K562 (cell line): Measurements from ENCODE around the gene OR10D3. TPM values are rescaled to one million over a fixed set of nuclear protein-coding genes. Genes with fewer than 3 reads are reported as not detected.
A peak's percentile ranks its signal among the peaks of the same experiment; 100 is the strongest.
"Not testable (repeated sequence)": the region's sequence is repeated elsewhere in the genome, so short reads cannot be mapped to it uniquely, and the experiment has no call there.

Experiments
- ATAC-seq: fragments of 200-7000 bp; cut with Tn5 transposase; 3 replicates; pipeline ENCODE4 v1.9.1; 2020; ENCODE audit warnings: moderate library complexity
- BruUV-seq: library from RNA; stranded (reverse); fragments of 400-500 nt; replicated peaks from 2 replicates; lab custom pipeline; 2021; lab: Mats Ljungman, UMichigan
- CTCF ChIA-PET: fragments of 300-600 bp; formaldehyde crosslinking; extraction: SDS; loops from one replicate; lab custom pipeline; 2021; ENCODE audit warnings: low intra/inter-chr PET ratio; lab: Yijun Ruan, JAX
- POLR2A ChIA-PET: fragments of 300-600, 350-650 bp; sonication (Branson Sonifier 250); formaldehyde crosslinking; extraction: SDS; loops from one replicate; lab custom pipeline; 2021; ENCODE audit warnings: antibody characterized with exemption, inconsistent platforms; lab: Yijun Ruan, JAX
- DNase-seq, 4 experiments: peaks; one replicate each; pipeline versions ENCODE4 v3.0.0 to v3.0.0-alpha.2; 2011 to 2018; ENCODE audit warnings: low spot score in 3 of 4, mixed read lengths in 3 of 4; ENCODE audit errors: extremely low read depth in 1 of 4
- FAIRE-seq: peaks from 2 replicates; lab custom pipeline; 2011; peaks lifted over from hg19 to GRCh38; lab: Jason Lieb, UNC
- H2AFZ ChIP-seq: 2 replicates; pipeline ENCODE4 v1.6.0; 2011; ENCODE audit warnings: low read depth, low read length, control low read depth, inconsistent platforms
- H3K27ac ChIP-seq: fragments of 200-600 bp; 3 replicates; pipeline ENCODE4 v1.8.0; 2011; ENCODE audit warnings: low read depth, mild to moderate bottlenecking, control low read depth, inconsistent platforms, low read length, moderate library complexity, mixed read lengths; ENCODE audit errors: extremely low read depth
- H3K27me3 ChIP-seq, 2 experiments: fragments of 300-600 bp in 1 of 2; 2 replicates in 1 of 2; 3 replicates in 1 of 2; pipeline versions ENCODE4 v1.6.0 to v1.8.0; 2011; ENCODE audit warnings: inconsistent platforms in 2 of 2, low read length in 2 of 2, mild to moderate bottlenecking in 1 of 2, mixed read lengths in 1 of 2, moderate library complexity in 1 of 2; ENCODE audit not compliant: control insufficient read depth in 2 of 2, insufficient read depth in 2 of 2
- H3K36me3 ChIP-seq: fragments of 300-600 bp; 3 replicates; pipeline ENCODE4 v1.8.0; 2011; ENCODE audit warnings: mild to moderate bottlenecking, low read length, inconsistent platforms; ENCODE audit not compliant: control insufficient read depth, insufficient read depth
- H3K4me1 ChIP-seq, 2 experiments: fragments of 200-600 bp in 1 of 2; replicated peaks in 1 of 2; 2 replicates in 1 of 2; 3 replicates in 1 of 2; pipeline versions ENCODE4 v1.5.1 to v1.8.0; 2011; ENCODE audit warnings: inconsistent platforms in 2 of 2, low read length in 2 of 2, mild to moderate bottlenecking in 1 of 2, mixed read lengths in 1 of 2, moderate library complexity in 1 of 2; ENCODE audit not compliant: control insufficient read depth in 2 of 2, insufficient read depth in 2 of 2
- H3K4me2 ChIP-seq: 2 replicates; pipeline ENCODE4 v1.6.1; 2011; ENCODE audit warnings: low read length, control low read depth, inconsistent platforms, mixed read lengths; ENCODE audit not compliant: insufficient read depth
- H3K4me3 ChIP-seq: fragments of 200-600 bp; sonication (generic), shearing (Covaris generic); 2 replicates; pipeline ENCODE4 v1.5.1; 2016; ENCODE audit warnings: control low read depth, inconsistent platforms
- H3K79me2 ChIP-seq: fragments of 200-600 bp; 3 replicates; pipeline ENCODE4 v1.8.0; 2011; ENCODE audit warnings: low read length, inconsistent platforms; ENCODE audit not compliant: control insufficient read depth, insufficient read depth
- H3K9ac ChIP-seq, 2 experiments: 2 replicates each; pipeline versions ENCODE4 v1.6.0 to v1.6.1; 2011; ENCODE audit warnings: low read depth in 2 of 2, low read length in 2 of 2, control low read depth in 1 of 2, inconsistent platforms in 1 of 2, mild to moderate bottlenecking in 1 of 2, mixed read lengths in 1 of 2; ENCODE audit not compliant: insufficient read depth in 1 of 2
- H3K9me1 ChIP-seq: one replicate; pipeline ENCODE4 v1.6.0; 2011; ENCODE audit warnings: inconsistent platforms, mild to moderate bottlenecking, low read length, moderate library complexity; ENCODE audit not compliant: control insufficient read depth, insufficient read depth
- H3K9me3 ChIP-seq: replicated peaks from 2 replicates; pipeline ENCODE4 v1.5.1; 2011; ENCODE audit warnings: low read depth, low read length, inconsistent platforms; ENCODE audit not compliant: control insufficient read depth, insufficient read depth
- H4K20me1 ChIP-seq: replicated peaks from 2 replicates; pipeline ENCODE4 v1.6.1; 2011; ENCODE audit warnings: low read length, inconsistent platforms, mixed read lengths; ENCODE audit not compliant: control insufficient read depth, insufficient read depth
- ARID1B ChIP-seq: fragments of 450-650 bp; IDR thresholded peaks from 2 replicates; pipeline ENCODE4 v1.6.1; 2016; ENCODE audit warnings: antibody characterized with exemption, mild to moderate bottlenecking, inconsistent platforms
- ATF1 ChIP-seq, 2 experiments: fragments of 450-650 bp in 1 of 2; IDR thresholded peaks; 2 replicates each; pipeline ENCODE4 v1.6.1; 2016; ENCODE audit warnings: missing compliant biosample characterization in 1 of 2, missing genetic modification characterization in 1 of 2
- CEBPG ChIP-seq, 3 experiments: fragments of 200-800 bp in 1 of 3; sonication (Bioruptor generic) in 1 of 3; sonication (generic) in 1 of 3; formaldehyde crosslinking in 1 of 3; IDR thresholded peaks in 2 of 3; conservative IDR thresholded peaks in 1 of 3; 2 replicates each; pipeline versions ENCODE4 v1.6.1 to v1.8.0; 2016 to 2022; ENCODE audit warnings: missing compliant biosample characterization in 2 of 3, missing genetic modification characterization in 2 of 3, mild to moderate bottlenecking in 1 of 3, missing genetic modification reagents in 1 of 3
- DPF2 ChIP-seq: fragments of 450-650 bp; IDR thresholded peaks from 2 replicates; pipeline ENCODE4 v1.6.1; 2016
- GTF2E2 ChIP-seq: fragments of 200-800 bp; sonication (Bioruptor generic); IDR thresholded peaks from 2 replicates; pipeline ENCODE4 v1.6.1; 2016; ENCODE audit warnings: missing genetic modification characterization, missing compliant biosample characterization
- HDAC8 ChIP-seq: fragments of 450-650 bp; IDR thresholded peaks from 2 replicates; pipeline ENCODE4 v1.6.1; 2016; ENCODE audit warnings: mild to moderate bottlenecking, missing genetic modification characterization, moderate library complexity, missing compliant biosample characterization
- MAX ChIP-seq: sonication (generic); formaldehyde crosslinking; IDR thresholded peaks from 2 replicates; pipeline ENCODE4 v1.9.0; 2022; ENCODE audit warnings: mild to moderate bottlenecking, missing genetic modification reagents
- MEF2D ChIP-seq: conservative IDR thresholded peaks from 2 replicates; pipeline ENCODE4 v1.6.1; 2016; ENCODE audit warnings: low read depth, missing genetic modification characterization, missing compliant biosample characterization
- MTA3 ChIP-seq: fragments of 450-650 bp; formaldehyde crosslinking; IDR thresholded peaks from 2 replicates; pipeline ENCODE4 v1.6.1; 2017; ENCODE audit warnings: mild to moderate bottlenecking, borderline replicate concordance
- MYC ChIP-seq, 2 experiments: fragments of 250-450 bp in 1 of 2; sonication (Bioruptor Pico) in 1 of 2; IDR thresholded peaks; 2 replicates each; pipeline versions ENCODE4 v1.5.1 to v1.6.1; 2012 to 2021; ENCODE audit warnings: low read depth in 2 of 2, borderline replicate concordance in 1 of 2, improper control_type of control experiment in 1 of 2, low read length in 1 of 2, mild to moderate bottlenecking in 1 of 2, moderate library complexity in 1 of 2
- NR2C2 ChIP-seq, 2 experiments: fragments of 200-800 bp in 1 of 2; sonication (Bioruptor generic) in 1 of 2; sonication (generic) in 1 of 2; formaldehyde crosslinking in 1 of 2; IDR thresholded peaks; 2 replicates each; pipeline versions ENCODE4 v1.6.1 to v1.8.0; 2016 to 2022; ENCODE audit warnings: mild to moderate bottlenecking in 1 of 2, missing compliant biosample characterization in 1 of 2, missing genetic modification characterization in 1 of 2, missing genetic modification reagents in 1 of 2
- POLR2G ChIP-seq: fragments of 200-400 bp; formaldehyde crosslinking; IDR thresholded peaks from 2 replicates; pipeline ENCODE4 v1.6.1; 2017; ENCODE audit warnings: low read depth, mild to moderate bottlenecking, antibody characterized with exemption, low read length, moderate library complexity
- SMARCA4 ChIP-seq: fragments of 450-650 bp; IDR thresholded peaks from 2 replicates; pipeline ENCODE4 v1.6.1; 2016
- TAF9B ChIP-seq: fragments of 450-650 bp; IDR thresholded peaks from 2 replicates; pipeline ENCODE4 v1.6.1; 2018; ENCODE audit warnings: mild to moderate bottlenecking; ENCODE audit not compliant: partially characterized antibody
- TCF3 ChIP-seq: sonication (generic); formaldehyde crosslinking; IDR thresholded peaks from 2 replicates; pipeline ENCODE4 v1.4.0; 2020; ENCODE audit warnings: mild to moderate bottlenecking, missing genetic modification reagents
- ZNF24 ChIP-seq: fragments of 450-650 bp; IDR thresholded peaks from 2 replicates; pipeline ENCODE4 v1.6.1; 2016
- ZNF316 ChIP-seq: fragments of 450-650 bp; IDR thresholded peaks from 2 replicates; pipeline ENCODE4 v1.6.1; 2016
- ZNF395 ChIP-seq: fragments of 200-800 bp; sonication (Bioruptor generic); IDR thresholded peaks from 2 replicates; pipeline ENCODE4 v1.6.1; 2017; ENCODE audit warnings: missing genetic modification characterization, missing compliant biosample characterization
- ZNF41 ChIP-seq: fragments of 250-450 bp; sonication (Bioruptor Pico); conservative IDR thresholded peaks from 2 replicates; pipeline ENCODE4 v1.4.0; 2020; ENCODE audit warnings: mild to moderate bottlenecking
- ZNF583 ChIP-seq: fragments of 250-450 bp; sonication (Bioruptor Pico); IDR thresholded peaks from 2 replicates; pipeline ENCODE4 v1.4.0; 2020
- WGBS: fragments of 100-300 bp; shearing (Covaris generic); methylation state at CpG from one replicate; pipeline ENCODE4 v1.1.6; 2016; ENCODE audit warnings: low coverage, mixed read lengths; ENCODE audit not compliant: insufficient coverage; ENCODE audit errors: missing lambda C conversion rate; 5-methylcytosine and 5-hydroxymethylcytosine counted together
- in situ Hi-C: fragments of 300-500 bp; cut with MboI; formaldehyde crosslinking; loops from 4 replicates; pipeline ENCODE4 v1.15.0; 2018; ENCODE audit warnings: inconsistent platforms, mixed read lengths
- intact Hi-C: fragments of 100-400 bp; cut with micrococcal nuclease; formaldehyde crosslinking; loops from 2 replicates; pipeline ENCODE4 v1.14.2; 2022
- polyA plus RNA-seq, 8 experiments: library from polyadenylated mRNA; depleted of rRNA in 4 of 8; stranded (reverse) in 5 of 8; unstranded in 3 of 8; fragments of >200 nt; fragmentation: Nextera tagmentation in 2 of 8; fragmentation: Illumina TruSeq in 1 of 8; extraction: Ambion mirVana in 2 of 8; extraction: Trizol in 1 of 8; gene quantifications; 2 replicates each; pipeline versions ENCODE4 v1.2.1 to v1.2.3, GENCODE V29; 2011 to 2014; ENCODE audit warnings: inconsistent platforms in 1 of 8, missing spikeins in 1 of 8
- total RNA-seq, 7 experiments: library from RNA; depleted of rRNA in 6 of 7; stranded (reverse); fragments of >200 nt in 6 of 7; fragmentation: Illumina TruSeq in 2 of 7; extraction: Trizol in 2 of 7; gene quantifications; 2 replicates each; pipeline versions ENCODE4 v1.2.1 to v1.2.3, GENCODE V29; 2011 to 2021; ENCODE audit warnings: low replicate concordance in 1 of 7

The OR10D3 gene
- total and polyA plus RNA-seq, 9 of the 15 experiments (the other 6 are each of a cell fraction or from before 2014, with no cell fraction given): 0.07 to 2.9 (median 0.80) TPM; not detected in 1

DNA sequence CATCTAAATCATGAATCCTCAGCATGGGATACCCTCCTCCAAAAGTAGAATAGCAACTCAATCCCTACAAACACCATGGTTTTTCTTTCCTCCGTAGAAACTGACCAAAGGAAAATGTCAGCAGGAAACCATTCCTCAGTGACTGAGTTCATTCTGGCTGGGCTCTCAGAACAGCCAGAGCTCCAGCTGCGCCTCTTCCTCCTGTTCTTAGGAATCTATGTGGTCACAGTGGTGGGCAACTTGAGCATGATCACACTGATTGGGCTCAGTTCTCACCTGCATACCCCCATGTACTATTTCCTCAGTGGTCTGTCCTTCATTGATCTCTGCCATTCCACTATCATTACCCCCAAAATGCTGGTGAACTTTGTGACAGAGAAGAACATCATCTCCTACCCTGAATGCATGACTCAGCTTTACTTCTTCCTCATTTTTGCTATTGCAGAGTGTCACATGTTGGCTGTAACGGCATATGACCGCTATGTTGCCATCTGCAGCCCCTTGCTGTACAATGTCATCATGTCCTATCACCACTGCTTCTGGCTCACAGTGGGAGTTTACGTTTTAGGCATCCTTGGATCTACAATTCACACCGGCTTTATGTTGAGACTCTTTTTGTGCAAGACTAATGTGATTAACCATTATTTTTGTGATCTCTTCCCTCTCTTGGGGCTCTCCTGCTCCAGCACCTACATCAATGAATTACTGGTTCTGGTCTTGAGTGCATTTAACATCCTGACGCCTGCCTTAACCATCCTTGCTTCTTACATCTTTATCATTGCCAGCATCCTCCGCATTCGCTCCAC lies 41.7 kb downstream of the OR10D3 start:
- Histone ChIP-seq H3K27ac (peak overlapping the region; percentile 97), H3K4me2 (peak overlapping the region; percentile 78), H2AFZ (peak overlapping the region; percentile 90), H3K4me1 (peaks cover 9 to 20% of the 10 kb centered on the region in 2 experiments), H3K9ac (peak overlapping the region in 1 of 2 experiments; percentile 66; a peak in 2 of 4 replicates), H3K79me2 (peaks cover 18% of the 10 kb centered on the region; the same call in 2 of the 3 replicates)
- H3K36me3 ChIP-seq; H3K9me3 ChIP-seq; H3K4me3 ChIP-seq; H3K9me1 ChIP-seq; BruUV-seq; H3K27me3 ChIP-seq; CTCF ChIA-PET; H4K20me1 ChIP-seq; in situ Hi-C loops; TF ChIP-seq MYC (CRISPR knock-in tag; IDR thresholded peaks at IDR 0.05; ENCODE audit: borderline replicate concordance, low read depth); ATF1 (CRISPR knock-in tag; IDR thresholded peaks at IDR 0.05); NR2C2 (CRISPR knock-in tag; IDR thresholded peaks at IDR 0.05): not testable (repeated sequence)
- FAIRE-seq (peak; percentile 93), DNase-seq (peak in 2 of 4 experiments; percentile 30 to 82), ATAC-seq (peak; percentile 96)
- POLR2A ChIA-PET: interaction anchor here (0.5 to 1.4 kb wide), 2 partner anchors 17 to 32 kb away, joined by 3 to 7 read pairs; no protein-coding TSS in a partner anchor
- intact Hi-C loops: loop anchor here (2.0 kb wide), 1 partner anchor 18 kb away; no protein-coding TSS in a partner anchor
- 16% methylated on average over 8 of the region's 9 CpGs for WGBS
- TF ChIP-seq MYC (IDR thresholded peaks at IDR 0.05; ENCODE audit: low read depth, low read length) (peak; percentile 88), TCF3 (peak; percentile 49), ZNF316 (peak; percentile 98), ZNF24 (peak; percentile 79), HDAC8 (tag) (peak; percentile 84), MEF2D (peak; percentile 76), GTF2E2 (tag) (peak; percentile 87; the same call in 1 of the 2 replicates), CEBPG (CRISPR knock-in tag; IDR thresholded peaks at IDR 0.05) (peak; percentile 93), CEBPG (tag; conservative IDR thresholded peaks at IDR 0.05 in 1 of 2, IDR thresholded peaks at IDR 0.05 in 1 of 2) (peak; percentile 47 to 94), SMARCA4 (peak; percentile 80), ZNF395 (peak; percentile 87), TAF9B (peak; percentile 60), ARID1B (peak; percentile 79), ATF1 (tag; IDR thresholded peaks at IDR 0.05) (peak; percentile 65), MAX (CRISPR knock-in tag) (0 out of 2 replicates have a peak, but pooled peaks have one; percentile 19), ZNF41 (CRISPR knock-in tag) (0 out of 2 replicates have a peak, but pooled peaks have one; percentile 18), POLR2G (0 out of 2 replicates have a peak, but pooled peaks have one; percentile 16), ZNF583 (CRISPR knock-in tag) (peak; percentile 77; the same call in 1 of the 2 replicates), DPF2 (peak; percentile 84), MTA3 (0 out of 2 replicates have a peak, but pooled peaks have one; percentile 65), NR2C2 (tag; IDR thresholded peaks at IDR 0.05) (peak; percentile 91)
